Hepatocyte (in vitro differentiated cells): ENCODE data around the gene SNRNP200.

Source experiments
- CTCF ChIP-seq: fragments of 200-600 bp; sonication (generic); IDR thresholded peaks from 2 replicates; pipeline ENCODE4 v1.5.1; 2016; ENCODE audit warnings: antibody characterized with exemption, mild to moderate bottlenecking; ENCODE audit not compliant: poor library complexity
- EZH2 ChIP-seq: fragments of 200-600 bp; sonication (generic); IDR thresholded peaks from 2 replicates; pipeline ENCODE4 v1.6.1; 2016; ENCODE audit warnings: antibody characterized with exemption, mild to moderate bottlenecking, borderline replicate concordance
- EZH2phosphoT487 ChIP-seq: fragments of 200-600 bp; sonication (generic); IDR thresholded peaks from one replicate; pipeline ENCODE4 v1.6.1; 2018; ENCODE audit warnings: antibody characterized with exemption, mild to moderate bottlenecking, low read depth, moderate library complexity; ENCODE audit not compliant: unreplicated experiment, severe bottlenecking

- TF ChIP-seq CTCF (no peak), EZH2 (no peak), EZH2phosphoT487 (no peak)
Measured at GRCh38 chr2:96324721-96325040, 19.3 kb upstream of the SNRNP200 start.
